Stomach (tissue), 4 donors: ENCODE results near the gene MYOT.

Source experiments
- POLR2A ChIP-seq, 4 donors: fragments of 450-650 bp; IDR thresholded peaks; one replicate each; pipeline ENCODE4 v1.6.1; 2016; ENCODE audit warnings: antibody characterized with exemption in 4 of 4, control low read depth in 2 of 4, mild to moderate bottlenecking in 1 of 4, moderate library complexity in 1 of 4
- TF ChIP-seq, protein P1 (sequence below), 7 experiments: fragments of 450-650 bp in 4 of 7; fragments of 200-600 bp in 3 of 7; sonication (generic) in 3 of 7; IDR thresholded peaks; one replicate each; pipeline ENCODE4 v1.5.1; 2016 to 2019; ENCODE audit warnings: antibody characterized with exemption in 7 of 7, control low read depth in 2 of 7, mild to moderate bottlenecking in 1 of 7

DNA sequence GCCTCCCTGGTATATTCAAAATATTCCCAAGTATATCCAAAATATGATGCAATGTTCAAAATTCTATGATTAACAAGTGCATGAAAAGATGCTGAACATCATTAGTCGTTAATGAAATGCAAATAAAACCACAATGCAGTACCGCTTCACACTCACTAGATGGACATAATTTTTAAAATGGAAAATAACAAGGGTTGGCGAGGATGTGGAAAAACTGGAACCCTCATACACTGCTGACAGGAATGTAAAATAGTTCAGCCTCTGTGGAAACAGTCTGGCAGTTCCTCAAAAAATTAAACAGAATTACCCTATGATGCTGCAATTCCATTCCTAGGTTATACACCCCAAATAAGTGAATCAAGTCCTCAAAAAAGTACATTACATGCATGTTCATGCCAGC lies 36.1 kb upstream of the MYOT start:
- TF ChIP-seq POLR2A (IDR thresholded peaks at IDR 0.05) = no peak
- TF ChIP-seq, protein P1, sequence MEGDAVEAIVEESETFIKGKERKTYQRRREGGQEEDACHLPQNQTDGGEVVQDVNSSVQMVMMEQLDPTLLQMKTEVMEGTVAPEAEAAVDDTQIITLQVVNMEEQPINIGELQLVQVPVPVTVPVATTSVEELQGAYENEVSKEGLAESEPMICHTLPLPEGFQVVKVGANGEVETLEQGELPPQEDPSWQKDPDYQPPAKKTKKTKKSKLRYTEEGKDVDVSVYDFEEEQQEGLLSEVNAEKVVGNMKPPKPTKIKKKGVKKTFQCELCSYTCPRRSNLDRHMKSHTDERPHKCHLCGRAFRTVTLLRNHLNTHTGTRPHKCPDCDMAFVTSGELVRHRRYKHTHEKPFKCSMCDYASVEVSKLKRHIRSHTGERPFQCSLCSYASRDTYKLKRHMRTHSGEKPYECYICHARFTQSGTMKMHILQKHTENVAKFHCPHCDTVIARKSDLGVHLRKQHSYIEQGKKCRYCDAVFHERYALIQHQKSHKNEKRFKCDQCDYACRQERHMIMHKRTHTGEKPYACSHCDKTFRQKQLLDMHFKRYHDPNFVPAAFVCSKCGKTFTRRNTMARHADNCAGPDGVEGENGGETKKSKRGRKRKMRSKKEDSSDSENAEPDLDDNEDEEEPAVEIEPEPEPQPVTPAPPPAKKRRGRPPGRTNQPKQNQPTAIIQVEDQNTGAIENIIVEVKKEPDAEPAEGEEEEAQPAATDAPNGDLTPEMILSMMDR (IDR thresholded peaks at IDR 0.05) = no peak
